ENCODE data around the gene PMEPA1.

The PMEPA1 gene

DNA sequence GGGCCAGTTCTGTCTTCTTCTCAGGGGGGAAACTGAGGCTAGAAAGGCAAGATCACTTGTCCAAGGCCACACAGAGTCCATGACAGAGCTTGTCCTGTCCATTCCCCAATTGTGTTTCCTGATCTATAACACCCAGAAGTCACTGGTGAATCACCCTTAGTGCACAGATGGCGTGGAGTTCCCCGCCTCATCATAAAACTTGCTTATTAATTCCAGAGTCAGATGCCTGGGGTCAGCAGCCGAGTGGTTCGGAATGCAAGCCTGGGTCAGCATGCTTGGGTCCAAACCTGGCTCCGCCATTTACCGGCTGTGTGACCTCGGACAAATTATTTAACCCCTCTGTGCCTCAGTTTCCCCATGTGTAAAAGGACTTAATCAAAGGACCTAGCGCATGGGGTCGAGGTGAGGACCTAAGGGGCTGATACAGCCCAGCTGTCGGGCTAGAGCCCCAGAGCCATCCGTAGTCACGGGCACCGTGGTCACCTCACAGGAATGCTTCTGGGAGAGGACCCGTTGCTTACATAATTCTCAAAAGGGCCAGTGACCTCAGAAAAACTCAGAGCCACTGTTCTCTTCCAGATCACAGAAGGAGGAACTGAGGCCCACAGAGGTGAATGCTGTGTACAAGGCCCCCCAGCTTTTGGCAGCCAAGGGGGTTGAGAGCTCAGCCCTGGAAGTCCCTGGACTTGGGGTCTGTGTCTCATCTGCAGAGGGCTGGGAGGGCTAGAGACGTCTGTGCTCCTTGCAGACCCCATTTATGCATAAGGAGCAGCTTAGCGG lies 88.2 kb downstream of the PMEPA1 start:
- Histone ChIP-seq H3K4me1 (ENCODE audit: control insufficient read depth, insufficient read depth, low read length) (no peaks in the 10 kb centered on the region), H3K27me3 (ENCODE audit: control insufficient read depth, insufficient read depth, low read length) (no peaks in the 10 kb centered on the region), H3K36me3 (ENCODE audit: control insufficient read depth, insufficient read depth, low read length) (no peaks in the 10 kb centered on the region), H3K4me3 (ENCODE audit: low read length) (no peak overlapping the region), H3K27ac (ENCODE audit: low read depth, low read length) (no peak overlapping the region), H3K9ac (ENCODE audit: low read length) (no peak overlapping the region)

DNA sequence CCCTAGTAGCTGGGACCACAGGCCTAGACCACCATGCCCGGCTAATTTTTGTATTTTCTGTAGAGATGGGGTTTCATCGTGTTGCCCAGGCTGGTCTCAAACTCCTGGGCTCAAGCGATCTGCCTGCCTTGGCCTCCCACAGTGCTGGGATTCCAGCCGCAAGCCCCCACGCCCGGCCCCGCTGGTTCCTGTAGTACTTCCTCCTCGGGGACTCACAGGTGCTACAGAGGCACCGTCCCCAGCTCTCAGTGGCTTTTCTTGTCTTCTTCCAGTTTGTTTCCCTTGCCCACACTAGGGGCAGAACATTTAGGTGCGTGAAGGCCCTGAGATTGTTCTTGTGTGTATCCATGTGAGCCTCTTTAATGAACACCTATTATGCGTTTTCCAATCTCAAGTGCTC lies 88.8 kb downstream of the PMEPA1 start:
- H3K27ac ChIP-seq (ENCODE audit: low read depth, low read length) = no peak overlapping the region
- H3K36me3 ChIP-seq (ENCODE audit: control insufficient read depth, insufficient read depth, low read length) = no peaks in the 10 kb centered on the region
- no peaks in the 10 kb centered on the region for H3K4me1 ChIP-seq (ENCODE audit: control insufficient read depth, insufficient read depth, low read length)
- no peak overlapping the region for H3K9ac ChIP-seq (ENCODE audit: low read length)
- no peaks in the 10 kb centered on the region for H3K27me3 ChIP-seq (ENCODE audit: control insufficient read depth, insufficient read depth, low read length)
- no peak overlapping the region for H3K4me3 ChIP-seq (ENCODE audit: low read length)

DNA sequence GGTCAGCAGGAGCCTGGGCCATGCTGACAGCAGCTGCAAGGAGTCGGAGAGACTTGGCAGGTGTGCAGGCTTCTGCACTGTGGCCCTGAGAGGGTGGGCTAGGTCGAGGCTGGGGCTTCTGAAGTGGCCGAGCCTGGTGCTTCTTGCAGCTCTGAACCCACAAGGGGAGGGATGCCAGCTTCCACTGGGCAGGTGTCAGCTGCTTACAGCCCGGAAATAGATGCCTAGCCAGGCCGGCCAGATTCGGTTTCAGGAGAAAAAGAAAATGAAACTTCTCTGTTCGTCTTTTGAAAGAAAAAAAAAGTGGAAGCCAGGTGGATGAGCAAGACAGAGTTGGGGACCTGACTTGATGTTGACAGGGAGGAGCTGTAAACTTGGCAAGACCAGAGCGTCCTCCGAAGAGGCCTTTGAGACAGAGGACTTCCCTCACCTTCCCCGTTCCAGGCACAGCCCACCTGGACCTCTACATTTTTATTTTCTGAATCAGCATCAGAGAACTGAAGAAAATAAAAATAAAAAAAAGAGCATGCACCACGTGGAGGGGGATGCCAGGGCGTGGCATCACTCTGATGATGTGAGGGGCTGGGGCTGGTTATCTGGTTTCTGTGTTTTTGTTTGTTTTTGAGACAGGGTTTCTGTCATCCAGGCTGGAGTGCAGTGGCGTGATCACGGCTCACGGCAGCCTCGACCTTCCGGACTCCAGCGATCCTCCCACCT lies 89.4 kb downstream of the PMEPA1 start, which contains the start of gene ZBP1:
ZBP1 (minus strand) TSS at position 153 of the 717 bp plus-strand sequence; CDS start at position 22, 131 bp downstream.
- Histone ChIP-seq H3K36me3 (ENCODE audit: control insufficient read depth, insufficient read depth, low read length) (no peaks in the 10 kb centered on the region), H3K27ac (ENCODE audit: low read depth, low read length) (no peak within 1 kb of the TSS), H3K4me3 (ENCODE audit: low read length) (peak within 1 kb of the TSS; percentile 19), H3K9ac (ENCODE audit: low read length) (no peak within 1 kb of the TSS), H3K27me3 (ENCODE audit: control insufficient read depth, insufficient read depth, low read length) (no peaks in the 10 kb centered on the region), H3K4me1 (ENCODE audit: control insufficient read depth, insufficient read depth, low read length) (no peaks in the 10 kb centered on the region)

DNA sequence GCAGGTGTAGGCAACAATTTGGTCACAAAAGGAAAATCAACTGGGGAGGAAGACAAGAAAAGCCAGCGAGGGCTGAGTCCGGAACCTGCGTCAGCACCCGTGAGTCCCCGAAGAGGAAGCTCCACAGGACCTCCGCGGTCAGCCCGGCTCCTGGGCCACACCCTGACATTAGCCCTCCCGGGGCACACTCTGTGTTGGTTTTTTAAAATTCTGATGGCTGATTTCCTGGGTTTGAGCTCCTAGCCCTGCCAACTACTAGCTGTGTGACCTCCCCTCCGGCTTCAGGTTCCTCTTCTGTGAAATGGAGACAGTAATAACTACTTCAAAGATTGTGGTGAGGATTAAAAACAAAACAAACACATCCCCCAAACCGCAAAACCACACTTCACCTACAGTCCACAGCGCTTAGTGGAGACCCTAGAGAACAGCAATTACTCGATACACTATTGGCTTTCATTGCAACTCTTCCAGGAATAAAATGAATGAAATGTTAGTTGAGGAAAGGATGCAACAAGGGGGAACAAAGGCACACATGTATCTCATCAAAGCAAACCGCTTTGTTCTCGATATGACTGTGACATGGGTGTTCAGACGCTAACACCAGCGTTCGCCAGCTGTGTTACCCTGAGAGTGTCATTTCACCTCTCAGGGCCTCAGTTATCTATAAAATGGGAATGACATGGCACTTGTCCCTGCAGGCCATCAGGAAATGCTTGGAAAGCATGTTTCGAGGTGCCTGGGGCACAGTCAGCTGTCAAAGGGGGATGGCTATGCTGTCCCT lies 90.6 kb downstream of the PMEPA1 start:
- Histone ChIP-seq H3K9ac (ENCODE audit: low read length) (no peak overlapping the region), H3K36me3 (ENCODE audit: control insufficient read depth, insufficient read depth, low read length) (no peaks in the 10 kb centered on the region), H3K4me1 (ENCODE audit: control insufficient read depth, insufficient read depth, low read length) (no peaks in the 10 kb centered on the region), H3K4me3 (ENCODE audit: low read length) (peak overlapping the region; percentile 24), H3K27me3 (ENCODE audit: control insufficient read depth, insufficient read depth, low read length) (no peaks in the 10 kb centered on the region), H3K27ac (ENCODE audit: low read depth, low read length) (no peak overlapping the region)

DNA sequence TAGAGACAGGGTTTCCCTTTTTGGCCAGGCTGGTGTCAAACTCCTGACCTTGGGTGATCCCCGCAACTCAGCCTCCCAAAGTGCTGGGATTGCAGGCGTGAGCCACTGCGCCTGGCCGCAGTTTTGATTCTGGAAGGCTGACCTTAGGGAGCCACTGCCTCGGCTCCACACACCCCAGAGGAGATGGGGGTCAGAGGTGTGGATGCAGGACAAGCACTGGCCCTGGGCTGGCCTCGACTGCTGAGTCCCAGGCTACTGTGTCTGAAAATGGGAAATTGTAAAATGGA lies 91.1 kb downstream of the PMEPA1 start:
- Histone ChIP-seq H3K27ac (ENCODE audit: low read depth, low read length) (no peak overlapping the region), H3K4me1 (ENCODE audit: control insufficient read depth, insufficient read depth, low read length) (no peaks in the 10 kb centered on the region), H3K36me3 (ENCODE audit: control insufficient read depth, insufficient read depth, low read length) (no peaks in the 10 kb centered on the region), H3K9ac (ENCODE audit: low read length) (no peak overlapping the region), H3K27me3 (ENCODE audit: control insufficient read depth, insufficient read depth, low read length) (no peaks in the 10 kb centered on the region), H3K4me3 (ENCODE audit: low read length) (peak overlapping the region; percentile 24)

DNA sequence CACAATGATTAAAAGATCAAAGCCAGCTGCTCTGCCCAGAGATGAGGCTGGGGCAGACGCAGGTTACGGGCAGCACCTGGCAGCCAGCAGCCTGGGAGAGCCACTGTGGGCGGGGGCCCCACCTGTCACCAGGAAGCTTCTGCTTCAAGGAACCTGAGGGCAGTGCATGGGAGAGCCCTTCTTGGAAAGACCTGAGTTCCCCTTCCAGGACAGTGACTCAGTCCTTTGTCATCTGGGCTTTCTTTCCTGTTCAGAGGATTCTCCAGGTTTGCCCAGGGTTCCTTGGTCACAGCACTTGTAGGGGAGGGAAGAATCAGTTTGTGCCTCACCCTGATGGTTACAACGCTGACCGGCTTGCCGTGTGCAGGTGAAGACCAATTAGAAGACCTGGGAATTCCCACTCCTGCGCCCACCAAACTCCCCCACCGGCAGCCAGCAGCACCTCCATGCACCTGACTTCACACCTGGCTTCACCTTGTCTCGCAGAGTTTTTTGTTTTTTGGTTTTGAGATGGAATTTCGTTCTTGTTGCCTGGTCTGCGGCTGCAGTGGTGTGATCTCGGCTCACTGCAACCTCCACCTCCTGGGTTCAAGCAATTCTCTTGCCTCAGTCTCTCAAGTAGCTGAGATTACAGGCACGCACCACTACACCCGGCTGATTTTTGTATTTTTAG lies 91.6 kb downstream of the PMEPA1 start:
- no peaks in the 10 kb centered on the region for H3K4me1 ChIP-seq (ENCODE audit: control insufficient read depth, insufficient read depth, low read length)
- H3K9ac ChIP-seq (ENCODE audit: low read length) = no peak overlapping the region
- no peaks in the 10 kb centered on the region for H3K36me3 ChIP-seq (ENCODE audit: control insufficient read depth, insufficient read depth, low read length)
- H3K27ac ChIP-seq (ENCODE audit: low read depth, low read length) = no peak overlapping the region
- H3K4me3 ChIP-seq (ENCODE audit: low read length) = no peak overlapping the region
- H3K27me3 ChIP-seq (ENCODE audit: control insufficient read depth, insufficient read depth, low read length) = no peaks in the 10 kb centered on the region

DNA sequence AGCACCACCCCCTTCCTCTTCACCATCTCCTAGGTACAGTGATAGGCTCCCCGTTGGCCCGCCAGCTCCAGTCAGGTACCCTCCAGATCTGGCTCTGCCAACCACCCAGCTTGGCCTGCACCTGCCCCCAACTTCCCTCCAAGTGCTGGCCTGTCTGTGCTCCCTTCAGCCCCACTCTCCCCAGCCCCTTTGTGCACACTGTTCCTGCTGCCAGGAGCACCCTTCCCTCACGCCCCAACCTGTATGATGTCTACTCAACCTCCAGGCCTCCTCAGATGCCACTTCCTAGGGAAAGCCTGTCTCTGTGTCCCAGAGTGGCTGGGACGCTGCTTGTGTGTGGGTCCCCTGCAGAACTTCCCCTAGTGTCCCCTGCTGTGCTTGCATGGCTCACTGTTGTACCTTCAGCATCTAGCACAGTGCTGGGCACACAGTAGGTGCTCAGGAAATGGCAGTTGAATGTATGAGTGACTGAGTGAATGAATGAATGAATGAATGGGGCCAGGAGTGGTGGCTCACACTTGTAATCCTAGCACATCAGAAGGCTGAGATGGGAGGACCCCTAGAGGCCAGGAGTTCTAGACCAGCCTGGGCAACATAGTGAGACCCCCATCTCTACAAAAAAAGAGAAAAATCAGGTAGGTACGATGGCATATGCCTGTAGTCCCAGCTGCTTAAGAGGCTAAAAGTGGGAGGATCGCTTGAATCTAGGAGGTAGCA lies 92.6 kb downstream of the PMEPA1 start:
- H3K27me3 ChIP-seq (ENCODE audit: control insufficient read depth, insufficient read depth, low read length) = no peaks in the 10 kb centered on the region
- no peak overlapping the region for H3K4me3 ChIP-seq (ENCODE audit: low read length)
- no peaks in the 10 kb centered on the region for H3K4me1 ChIP-seq (ENCODE audit: control insufficient read depth, insufficient read depth, low read length)
- H3K27ac ChIP-seq (ENCODE audit: low read depth, low read length) = no peak overlapping the region
- no peaks in the 10 kb centered on the region for H3K36me3 ChIP-seq (ENCODE audit: control insufficient read depth, insufficient read depth, low read length)
- H3K9ac ChIP-seq (ENCODE audit: low read length) = no peak overlapping the region

DNA sequence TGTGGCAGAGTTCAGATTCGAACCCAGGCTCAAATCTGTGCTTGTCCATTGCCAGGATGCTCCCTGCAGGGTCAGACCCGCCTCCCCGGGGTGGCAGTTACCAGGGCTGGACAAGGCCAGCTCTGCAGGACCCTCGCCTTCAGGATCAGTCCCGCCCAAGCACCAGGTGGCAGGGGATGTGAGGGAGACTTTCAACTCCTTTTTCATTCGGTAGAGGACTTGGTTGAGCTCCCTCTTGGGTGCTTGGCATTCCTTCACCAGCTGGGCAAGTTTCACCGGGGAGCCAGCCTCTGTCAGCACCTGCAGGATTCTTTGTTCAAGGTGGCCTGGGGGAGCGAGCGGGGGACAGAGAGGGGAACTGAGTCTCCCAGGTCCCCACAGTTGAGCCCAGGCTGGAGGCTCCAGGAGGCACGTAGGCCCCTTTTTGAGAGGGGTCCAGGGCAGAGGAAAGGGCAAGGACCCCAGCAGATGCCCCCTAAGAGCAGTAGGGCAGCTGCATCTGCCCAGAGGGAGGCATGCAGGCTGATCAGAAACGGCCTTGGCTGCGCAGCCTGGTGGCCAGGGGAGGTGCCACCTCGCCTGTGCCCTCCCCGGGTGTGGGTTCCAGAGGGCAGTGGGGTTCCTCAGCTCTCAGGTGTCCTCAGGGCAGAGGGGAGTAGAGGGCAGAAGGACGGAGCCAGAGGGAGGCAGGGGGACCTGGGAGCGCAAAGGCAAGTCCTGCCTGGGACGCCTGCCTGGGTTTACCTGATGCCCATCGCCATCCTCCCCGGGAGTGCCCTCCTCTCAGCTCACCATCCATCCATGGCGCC lies 93.5 kb downstream of the PMEPA1 start:
- no peaks in the 10 kb centered on the region for H3K36me3 ChIP-seq (ENCODE audit: control insufficient read depth, insufficient read depth, low read length)
- no peak overlapping the region for H3K4me3 ChIP-seq (ENCODE audit: low read length)
- no peak overlapping the region for H3K9ac ChIP-seq (ENCODE audit: low read length)
- H3K4me1 ChIP-seq (ENCODE audit: control insufficient read depth, insufficient read depth, low read length) = no peaks in the 10 kb centered on the region
- no peak overlapping the region for H3K27ac ChIP-seq (ENCODE audit: low read depth, low read length)
- H3K27me3 ChIP-seq (ENCODE audit: control insufficient read depth, insufficient read depth, low read length) = no peaks in the 10 kb centered on the region

DNA sequence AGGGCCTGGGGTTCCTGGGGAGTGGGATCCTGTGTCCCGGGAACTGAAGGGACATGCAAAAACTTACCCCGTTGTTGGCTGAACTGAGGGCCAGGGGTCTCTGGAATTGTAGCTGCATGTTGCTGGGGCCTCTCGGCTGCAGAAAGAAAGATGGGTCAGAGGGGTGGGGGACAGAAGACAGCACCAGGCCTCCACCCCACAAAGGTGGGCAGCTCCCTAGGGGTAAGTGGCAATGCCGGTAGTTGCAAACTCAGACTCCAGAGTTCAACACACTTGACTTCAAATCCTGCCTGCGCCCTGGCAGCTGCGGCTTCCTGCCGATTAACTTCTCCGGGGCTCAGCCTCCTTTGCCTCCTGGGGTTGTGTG lies 94.4 kb downstream of the PMEPA1 start:
- Histone ChIP-seq H3K9ac (ENCODE audit: low read length) (no peak overlapping the region), H3K27ac (ENCODE audit: low read depth, low read length) (no peak overlapping the region), H3K36me3 (ENCODE audit: control insufficient read depth, insufficient read depth, low read length) (no peaks in the 10 kb centered on the region), H3K4me3 (ENCODE audit: low read length) (no peak overlapping the region), H3K27me3 (ENCODE audit: control insufficient read depth, insufficient read depth, low read length) (no peaks in the 10 kb centered on the region), H3K4me1 (ENCODE audit: control insufficient read depth, insufficient read depth, low read length) (no peaks in the 10 kb centered on the region)

DNA sequence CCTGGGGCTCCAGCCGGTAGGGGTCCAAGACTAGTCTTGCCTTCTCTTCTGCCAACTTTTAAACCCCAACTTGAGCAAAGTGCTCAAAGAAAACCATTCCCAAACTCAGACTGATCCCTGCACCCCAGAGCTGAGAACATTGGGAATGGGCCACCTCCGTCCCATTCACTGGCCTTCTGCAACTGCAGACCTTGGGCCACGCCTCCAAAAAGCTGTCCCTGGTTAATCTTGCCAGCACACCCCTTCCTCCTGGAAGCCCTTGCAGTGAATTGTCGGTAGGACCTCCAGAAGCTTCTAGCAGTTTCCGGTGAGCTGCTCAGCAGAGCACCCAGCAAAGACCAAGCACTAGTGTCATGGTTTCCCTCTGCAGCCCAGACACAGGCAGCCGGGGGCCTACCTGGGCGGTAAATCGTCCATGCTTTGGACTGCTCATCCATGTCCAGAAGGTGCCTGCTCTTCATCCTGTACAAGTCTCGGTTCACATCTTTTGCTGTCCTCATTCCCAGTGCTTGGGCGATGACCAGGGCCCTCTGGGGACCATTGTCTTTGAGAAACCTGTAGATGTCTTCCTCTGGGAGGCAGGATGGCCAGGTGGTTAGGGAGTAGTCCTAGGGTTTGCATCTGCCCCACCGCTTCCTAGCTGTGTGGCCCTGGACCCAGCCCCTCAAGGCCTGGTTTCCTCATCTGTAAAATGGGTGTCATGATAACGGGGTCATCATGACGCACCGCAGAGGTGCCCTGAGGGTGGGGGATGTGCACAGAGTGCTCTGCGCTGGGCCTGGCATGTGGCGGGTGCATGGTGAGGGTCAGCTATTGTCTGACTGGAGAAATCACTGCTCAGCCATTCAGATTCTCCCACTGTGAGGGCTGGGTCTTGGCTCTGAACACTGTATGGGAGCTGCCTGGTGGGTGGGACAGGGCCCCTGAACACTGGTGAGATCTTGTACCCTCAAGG lies 95.0 kb downstream of the PMEPA1 start:
- Histone ChIP-seq H3K36me3 (ENCODE audit: control insufficient read depth, insufficient read depth, low read length) (no peaks in the 10 kb centered on the region), H3K4me1 (ENCODE audit: control insufficient read depth, insufficient read depth, low read length) (no peaks in the 10 kb centered on the region), H3K9ac (ENCODE audit: low read length) (no peak overlapping the region), H3K27ac (ENCODE audit: low read depth, low read length) (no peak overlapping the region), H3K4me3 (ENCODE audit: low read length) (no peak overlapping the region), H3K27me3 (ENCODE audit: control insufficient read depth, insufficient read depth, low read length) (no peaks in the 10 kb centered on the region)
